ENCODE measurements around the gene UGT1A4.

GRCh38 chr2:233811732-233812131, 93.2 kb downstream of the UGT1A4 start:
- TF ChIP-seq, protein P1, sequence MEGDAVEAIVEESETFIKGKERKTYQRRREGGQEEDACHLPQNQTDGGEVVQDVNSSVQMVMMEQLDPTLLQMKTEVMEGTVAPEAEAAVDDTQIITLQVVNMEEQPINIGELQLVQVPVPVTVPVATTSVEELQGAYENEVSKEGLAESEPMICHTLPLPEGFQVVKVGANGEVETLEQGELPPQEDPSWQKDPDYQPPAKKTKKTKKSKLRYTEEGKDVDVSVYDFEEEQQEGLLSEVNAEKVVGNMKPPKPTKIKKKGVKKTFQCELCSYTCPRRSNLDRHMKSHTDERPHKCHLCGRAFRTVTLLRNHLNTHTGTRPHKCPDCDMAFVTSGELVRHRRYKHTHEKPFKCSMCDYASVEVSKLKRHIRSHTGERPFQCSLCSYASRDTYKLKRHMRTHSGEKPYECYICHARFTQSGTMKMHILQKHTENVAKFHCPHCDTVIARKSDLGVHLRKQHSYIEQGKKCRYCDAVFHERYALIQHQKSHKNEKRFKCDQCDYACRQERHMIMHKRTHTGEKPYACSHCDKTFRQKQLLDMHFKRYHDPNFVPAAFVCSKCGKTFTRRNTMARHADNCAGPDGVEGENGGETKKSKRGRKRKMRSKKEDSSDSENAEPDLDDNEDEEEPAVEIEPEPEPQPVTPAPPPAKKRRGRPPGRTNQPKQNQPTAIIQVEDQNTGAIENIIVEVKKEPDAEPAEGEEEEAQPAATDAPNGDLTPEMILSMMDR (IDR thresholded peaks at IDR 0.05 in 4 of 5, conservative IDR thresholded peaks at IDR 0.05 in 1 of 5), result no peak
- TF ChIP-seq POLR2A (IDR thresholded peaks at IDR 0.05), result no peak

All from gastrocnemius medialis (tissue), 4 donors.